MM.1S (cell line): ENCODE data around the gene TRMU.

Experiments used
- CTCF ChIP-seq: fragments of 300-600 bp; sonication (generic); IDR thresholded peaks from 2 replicates; pipeline ENCODE4 v1.5.1; 2016; ENCODE audit warnings: antibody characterized with exemption, low read length, mixed read lengths
- EZH2phosphoT487 ChIP-seq: fragments of 300-600 bp; sonication (generic); IDR thresholded peaks from 2 replicates; pipeline ENCODE4 v1.6.1; 2018; ENCODE audit warnings: antibody characterized with exemption, low read length

GRCh38 chr22:46346680-46347405, 11.3 kb downstream of the TRMU start:
- no peak for TF ChIP-seq CTCF
- TF ChIP-seq EZH2phosphoT487 = no peak
